GM19035 (cell line): ENCODE results near the gene KNDC1.
"Not testable (repeated sequence)": the region's sequence is repeated elsewhere in the genome, so short reads cannot be mapped to it uniquely, and the experiment has no call there.

Experiments used
- ATAC-seq: cut with Tn5 transposase; IDR thresholded peaks from one replicate; pipeline ENCODE4 v1.9.1; 2021; ENCODE audit not compliant: unreplicated experiment

Gene KNDC1

DNA sequence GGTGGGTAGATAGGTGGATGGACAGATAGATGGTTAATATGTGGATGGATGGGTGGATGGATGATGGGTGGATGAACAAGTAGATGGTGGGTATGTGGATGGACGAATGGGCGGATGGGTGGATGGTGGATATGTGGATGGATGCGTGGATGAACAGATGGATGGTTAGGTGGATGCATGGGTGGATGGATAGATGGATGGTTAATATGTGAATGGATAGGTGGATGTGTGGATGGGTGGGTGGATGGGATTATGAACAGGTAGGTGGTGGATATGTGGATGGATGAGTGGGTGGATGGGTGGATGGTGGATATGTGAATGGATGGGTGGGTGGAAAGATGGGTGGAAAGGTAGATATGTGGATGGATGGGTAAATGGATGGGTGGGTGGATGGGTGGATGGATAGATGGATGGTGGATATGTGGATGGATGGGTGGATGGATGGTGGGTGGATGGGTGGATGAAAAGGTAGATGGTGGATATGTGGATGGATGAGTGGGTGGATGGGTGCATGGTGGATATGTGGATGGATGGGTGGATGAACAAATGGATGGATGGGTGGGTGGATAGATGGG is 14.8 kb downstream of the KNDC1 start:
- ATAC-seq: no peak

DNA sequence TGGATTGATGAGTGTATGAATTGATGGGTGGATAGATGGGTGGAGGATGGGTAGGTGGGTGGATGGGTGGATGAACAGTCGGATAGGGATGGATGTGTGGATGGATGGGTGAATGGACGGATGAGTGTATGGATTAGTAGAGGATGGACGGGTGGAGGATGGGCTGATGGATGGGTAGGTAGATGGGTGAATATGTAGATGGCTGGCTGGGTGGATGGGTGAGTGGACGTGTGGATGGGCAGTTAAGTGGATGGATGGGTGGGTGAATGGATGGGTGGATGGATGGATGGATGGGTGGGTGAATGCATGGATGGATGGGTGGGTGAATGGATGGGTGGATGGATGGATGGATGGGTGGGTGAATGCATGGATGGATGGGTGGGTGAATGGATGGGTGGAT is 15.6 kb downstream of the KNDC1 start:
- not testable (repeated sequence) for ATAC-seq

DNA sequence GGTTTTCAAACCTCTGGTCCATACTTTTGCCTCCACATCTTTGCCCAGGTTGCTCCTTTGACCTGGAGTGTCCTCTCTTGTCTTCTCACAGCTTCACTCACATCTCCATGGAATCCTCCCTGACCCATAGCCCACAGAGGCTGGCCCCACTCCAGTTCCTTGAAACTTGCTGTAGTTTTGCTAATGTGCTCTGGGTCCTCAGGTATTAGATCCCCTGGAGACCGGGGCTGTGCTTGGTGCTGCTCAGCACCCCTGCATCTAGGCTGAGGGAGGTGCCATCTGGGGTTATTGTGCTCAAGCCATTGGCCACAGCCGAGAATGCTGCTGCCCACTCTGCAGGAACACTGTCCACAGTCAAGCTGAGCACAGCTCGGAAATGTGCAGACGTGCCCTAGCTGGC is 16.5 kb downstream of the KNDC1 start:
- ATAC-seq: no peak

DNA sequence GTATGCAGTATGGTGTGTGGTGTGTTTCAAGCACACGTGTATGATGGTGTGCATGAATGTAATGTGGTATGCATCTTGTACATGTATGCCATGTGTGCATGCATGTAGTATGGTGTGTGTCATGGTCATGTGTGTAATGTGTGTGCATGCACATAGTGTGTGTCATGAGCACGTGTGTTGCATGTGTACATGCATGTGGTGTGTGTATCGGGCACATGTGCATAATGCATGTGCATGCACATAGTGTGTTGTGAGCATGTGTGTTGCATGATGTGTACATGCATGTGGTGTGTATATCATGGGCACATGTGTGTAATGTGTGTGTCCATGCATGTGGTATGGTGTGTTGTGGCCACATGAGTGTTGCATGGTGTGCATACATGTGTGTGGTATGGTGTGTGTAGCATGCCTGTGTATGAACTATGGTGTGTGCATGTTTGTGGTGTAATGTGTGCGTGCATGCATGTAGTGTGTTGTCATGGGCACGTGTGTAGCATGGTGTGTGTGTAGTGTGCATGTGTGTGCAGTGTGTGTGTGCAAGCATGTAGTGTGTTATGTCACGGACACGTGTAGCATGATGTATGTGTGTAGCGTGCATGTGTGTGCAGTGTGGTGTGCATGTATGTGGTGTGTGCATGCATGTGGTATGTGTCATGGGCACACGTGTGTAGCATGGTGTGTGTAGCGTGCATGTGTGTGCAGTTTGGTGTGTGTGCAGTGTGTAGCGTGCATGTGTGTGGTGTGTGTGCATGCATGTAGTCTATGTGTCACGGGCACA is 17.6 kb downstream of the KNDC1 start:
- no peak for ATAC-seq

DNA sequence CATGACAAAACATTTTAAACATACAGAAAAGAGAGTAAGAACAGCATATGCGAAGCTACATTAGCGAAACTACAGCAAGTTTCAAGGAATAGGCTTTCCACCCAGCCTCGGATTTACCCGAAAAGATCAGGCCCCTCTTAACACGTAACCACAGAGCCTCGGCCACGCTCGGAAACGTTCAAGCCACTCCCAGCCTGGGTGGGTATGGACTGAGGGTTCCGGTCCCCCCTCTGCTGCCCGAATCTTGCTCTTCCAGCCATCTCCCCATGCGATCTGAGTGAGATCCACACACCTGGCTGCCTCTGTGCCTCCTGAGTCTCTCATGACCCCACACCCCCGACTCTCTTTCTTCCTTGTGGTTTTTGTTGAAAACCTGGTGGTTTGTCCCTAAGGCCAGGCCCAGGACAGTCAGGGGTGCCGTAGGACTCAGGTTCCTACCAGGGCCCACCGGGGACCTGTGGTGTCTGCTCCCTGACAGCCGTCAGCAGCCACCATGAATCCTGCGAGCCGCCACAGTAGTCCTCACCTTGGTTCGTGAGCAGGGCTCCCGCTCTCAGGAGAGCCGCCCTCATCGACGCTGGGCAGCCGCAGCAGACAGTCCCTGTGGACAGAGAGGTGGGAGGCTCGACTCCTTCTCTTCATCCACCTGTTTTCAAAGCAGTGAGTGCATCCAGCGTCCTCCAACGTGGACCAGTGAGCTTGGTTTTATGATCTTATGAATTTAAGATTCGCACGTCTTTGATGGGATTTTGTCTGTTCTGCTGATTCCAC is 18.5 kb downstream of the KNDC1 start:
- no peak for ATAC-seq

DNA sequence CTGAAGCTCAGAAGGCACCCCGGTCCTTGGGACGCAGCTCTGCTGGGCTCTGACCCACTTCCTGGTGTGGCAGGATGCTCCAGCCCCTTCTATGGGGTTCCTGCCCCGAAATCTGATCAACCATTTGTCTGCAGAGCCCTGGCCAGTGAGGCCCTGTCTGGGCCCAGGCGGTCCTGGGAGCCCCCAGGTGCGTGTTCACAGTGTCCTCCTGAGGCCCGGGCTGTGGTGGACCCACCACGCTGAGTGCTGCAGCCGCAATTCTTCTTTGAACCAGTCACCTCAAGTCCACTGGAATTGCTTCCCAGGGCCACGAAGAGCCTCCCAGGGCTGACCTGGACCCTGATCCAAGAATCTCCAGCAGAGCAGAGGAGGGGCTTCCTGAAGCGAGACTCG is 19.1 kb downstream of the KNDC1 start:
- no peak for ATAC-seq

DNA sequence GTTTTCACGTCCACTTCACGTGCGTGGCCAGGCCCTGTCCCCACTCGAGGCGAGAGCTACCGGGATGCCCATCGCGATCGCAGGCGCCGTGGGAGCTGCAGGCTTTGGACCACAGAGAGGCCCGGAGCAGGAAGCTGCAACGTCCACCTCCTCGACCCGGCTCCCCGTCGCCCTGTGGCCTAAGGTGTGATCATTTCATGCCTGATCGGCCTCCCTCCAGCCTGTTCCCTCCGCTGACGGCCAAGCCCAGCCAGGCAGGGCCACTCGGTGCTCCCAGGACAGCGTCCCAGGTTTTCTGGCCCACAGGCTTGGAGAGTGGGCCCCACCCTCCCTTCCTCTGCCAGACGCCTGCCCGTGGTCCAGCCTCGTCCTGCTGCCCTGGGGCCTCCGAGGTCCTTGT is 19.6 kb downstream of the KNDC1 start:
- no peak for ATAC-seq

DNA sequence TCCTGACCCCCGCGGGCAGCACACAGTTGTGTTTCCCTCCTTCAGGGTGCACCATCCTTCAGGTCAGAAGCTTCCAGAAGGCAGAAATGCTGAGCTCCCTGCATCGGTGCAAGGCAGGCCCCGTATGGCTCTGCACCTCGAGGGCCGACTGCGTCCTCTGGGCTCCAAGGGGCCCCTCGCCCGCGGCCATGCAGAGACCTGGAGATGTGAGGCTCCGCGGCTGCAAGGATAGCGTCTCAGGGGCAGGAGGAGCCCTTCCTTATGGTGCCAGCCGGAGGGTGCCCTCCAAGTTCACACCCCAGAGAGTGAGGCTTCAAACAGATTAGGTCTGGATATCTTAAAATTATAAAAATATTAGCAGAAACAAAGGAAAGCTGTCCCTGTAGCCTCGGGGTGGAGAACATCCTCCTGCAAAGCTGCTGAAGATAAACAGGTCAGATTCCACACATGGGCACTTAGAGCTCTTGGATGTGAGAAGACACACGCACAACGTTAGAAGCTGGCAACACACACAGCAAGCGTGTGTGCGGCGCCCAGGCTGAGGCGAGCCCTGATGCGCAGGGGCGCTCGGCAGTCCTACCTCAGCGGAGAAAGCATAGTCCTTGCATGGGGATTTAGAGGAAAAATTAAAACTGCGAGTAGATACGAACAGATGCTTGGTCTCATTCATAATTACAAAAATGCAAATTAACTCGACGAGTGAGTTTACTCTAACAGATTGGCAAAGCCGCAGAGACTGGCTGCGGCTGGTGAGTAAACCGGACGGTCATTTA is 20.4 kb downstream of the KNDC1 start:
- no peak for ATAC-seq

DNA sequence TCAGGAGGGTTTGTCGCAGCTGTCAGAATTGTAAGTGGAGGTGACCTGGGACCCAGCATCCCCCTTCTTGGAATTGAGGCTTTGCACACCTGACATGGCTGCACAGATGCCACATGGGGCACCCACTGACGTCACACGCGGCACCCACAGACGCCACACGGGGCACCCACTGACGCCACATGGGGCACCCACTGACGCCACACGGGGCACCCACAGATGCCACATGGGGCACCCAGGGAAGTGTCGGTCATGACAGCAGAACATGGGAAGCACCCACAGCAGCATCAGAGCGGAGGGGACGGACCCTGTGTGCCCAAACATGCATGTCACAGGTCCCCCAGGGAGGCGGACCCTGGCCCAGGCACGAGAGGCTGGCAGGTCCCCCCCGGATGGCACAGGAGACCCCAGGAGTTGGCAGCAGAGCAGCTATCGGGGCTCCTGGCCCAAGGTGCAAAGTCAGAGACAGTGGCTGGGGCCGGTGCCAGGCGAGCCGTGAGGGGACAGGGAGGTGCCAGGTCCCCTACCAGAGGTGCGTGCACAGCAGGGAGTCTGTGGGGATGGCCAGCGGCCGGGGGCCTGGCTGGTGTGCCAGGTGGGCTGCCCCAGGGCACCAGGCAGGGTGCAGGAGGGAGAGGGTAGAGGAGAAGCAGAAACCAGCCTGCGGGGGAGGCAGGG is 21.1 kb downstream of the KNDC1 start:
- ATAC-seq: no peak

DNA sequence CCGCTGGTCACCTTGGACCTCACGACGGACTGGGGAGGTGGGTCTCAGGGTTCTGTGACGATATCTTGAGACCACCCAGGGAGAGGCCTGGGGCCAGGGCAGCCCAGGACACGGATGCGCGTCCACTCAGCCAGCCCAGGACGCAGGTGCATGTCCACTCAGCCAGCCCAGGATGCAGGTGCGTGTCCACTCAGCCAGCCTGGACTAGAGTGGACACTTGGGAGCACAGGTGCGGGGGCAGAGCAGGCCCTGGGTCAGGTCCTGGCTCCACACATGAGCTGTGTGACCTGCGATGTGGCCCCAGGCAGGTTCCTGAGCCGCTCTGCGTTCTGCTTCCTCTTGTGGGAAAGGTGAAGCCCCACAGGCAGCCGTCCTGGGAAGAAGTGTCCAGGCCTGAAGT is 22.2 kb downstream of the KNDC1 start:
- ATAC-seq: no peak

DNA sequence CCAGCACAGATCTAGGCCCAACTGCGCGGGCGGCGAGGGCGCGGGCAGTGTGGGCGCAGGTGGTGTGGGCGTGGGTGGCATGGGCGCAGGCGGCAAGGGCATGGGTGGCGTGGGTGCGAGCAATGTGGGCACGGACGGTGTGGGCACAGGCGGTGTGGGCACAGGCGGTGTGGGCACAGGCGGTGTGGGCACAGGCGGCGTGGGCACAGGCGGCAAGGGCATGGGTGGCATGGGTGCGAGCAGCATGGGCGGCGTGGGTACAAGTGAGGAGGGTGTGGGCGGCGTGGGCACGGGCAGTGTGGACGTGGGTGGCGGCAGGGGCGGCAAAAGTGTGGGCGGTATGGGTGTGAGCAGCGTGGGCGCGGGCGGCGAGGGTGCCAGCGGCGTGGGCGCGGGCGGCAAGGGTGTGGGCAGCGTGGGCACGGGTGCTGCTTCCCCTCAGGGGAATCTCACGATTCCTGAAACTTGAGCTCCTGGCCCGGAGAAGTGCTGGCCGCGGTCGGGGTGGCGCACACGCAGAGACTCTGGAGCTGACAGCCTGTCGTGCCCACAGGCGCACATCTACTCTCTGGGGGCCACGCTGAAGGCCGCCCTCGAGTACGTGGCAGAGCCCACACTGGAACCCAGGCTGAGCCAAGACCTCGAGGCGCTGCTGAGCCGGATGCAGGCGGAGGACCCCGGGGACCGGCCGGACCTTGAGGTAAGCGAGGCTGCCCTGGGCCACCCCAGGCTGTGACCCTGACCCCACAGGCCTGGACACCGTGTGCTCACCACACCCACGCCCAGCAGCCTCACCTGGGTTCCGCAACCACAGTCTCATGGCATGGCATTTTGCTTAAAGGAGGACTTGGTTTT is 23.0 kb downstream of the KNDC1 start:
- no peak for ATAC-seq

DNA sequence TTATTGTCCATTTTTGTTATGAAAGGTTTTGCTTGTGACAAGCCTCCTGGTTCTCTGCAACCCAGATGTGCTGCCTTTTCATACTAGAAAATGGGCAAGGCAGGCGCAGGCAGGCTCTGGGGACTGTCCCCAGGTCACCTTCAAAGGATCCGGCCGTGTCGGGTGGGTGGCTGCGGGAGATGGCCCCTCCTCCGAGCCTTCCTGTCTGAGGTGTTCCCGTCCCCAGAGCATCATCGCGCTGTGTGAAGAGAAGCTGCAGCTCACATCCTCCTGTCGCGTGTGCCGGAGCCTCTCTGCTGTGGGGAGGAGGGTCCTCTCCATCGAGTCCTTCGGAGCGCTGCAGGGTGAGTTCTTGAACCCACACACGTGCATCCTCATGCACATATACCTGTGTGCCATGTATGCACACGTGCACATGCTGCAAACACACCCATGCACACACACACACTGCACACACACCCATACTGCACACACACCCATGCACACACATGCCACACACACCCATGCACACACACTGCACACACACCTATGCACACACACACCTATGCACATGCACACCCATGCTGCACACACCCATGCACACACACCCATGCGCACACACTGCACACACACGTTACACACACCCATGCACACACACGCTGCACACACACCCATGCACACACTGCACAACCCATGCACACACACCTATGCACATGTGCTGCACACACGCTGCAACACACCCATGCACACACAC is 23.8 kb downstream of the KNDC1 start:
- ATAC-seq: no peak

DNA sequence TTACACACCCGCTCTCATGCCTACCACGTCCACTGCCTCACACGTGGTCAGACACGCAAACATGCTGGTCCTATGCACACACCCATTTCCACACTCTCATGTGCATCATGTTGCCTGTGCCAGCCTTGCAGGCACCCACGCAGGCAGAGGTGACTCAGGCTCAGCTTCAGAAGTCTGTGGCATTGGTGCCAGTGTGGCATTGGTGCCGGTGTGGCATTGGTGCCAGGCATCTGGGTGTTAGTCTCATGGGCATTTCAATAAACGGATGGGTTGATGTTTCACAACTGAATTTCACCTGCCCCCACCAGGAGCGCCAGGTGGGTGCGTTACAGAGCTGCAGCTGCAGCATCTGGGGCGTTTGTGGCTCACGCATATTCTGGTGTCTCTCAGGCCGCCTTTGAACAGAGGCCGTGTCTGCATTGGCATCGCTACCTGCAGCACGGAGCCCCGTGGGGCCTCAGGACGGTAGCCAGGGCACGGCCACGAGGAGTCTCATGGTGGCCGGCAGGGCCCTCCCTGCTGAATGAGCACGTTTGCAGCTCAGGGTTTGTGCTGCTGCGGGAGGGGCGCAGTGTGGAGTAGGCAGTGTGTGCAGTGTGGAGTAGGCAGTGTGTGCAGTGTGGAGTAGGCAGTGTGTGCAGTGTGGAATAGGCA is 24.7 kb downstream of the KNDC1 start:
- ATAC-seq: no peak

DNA sequence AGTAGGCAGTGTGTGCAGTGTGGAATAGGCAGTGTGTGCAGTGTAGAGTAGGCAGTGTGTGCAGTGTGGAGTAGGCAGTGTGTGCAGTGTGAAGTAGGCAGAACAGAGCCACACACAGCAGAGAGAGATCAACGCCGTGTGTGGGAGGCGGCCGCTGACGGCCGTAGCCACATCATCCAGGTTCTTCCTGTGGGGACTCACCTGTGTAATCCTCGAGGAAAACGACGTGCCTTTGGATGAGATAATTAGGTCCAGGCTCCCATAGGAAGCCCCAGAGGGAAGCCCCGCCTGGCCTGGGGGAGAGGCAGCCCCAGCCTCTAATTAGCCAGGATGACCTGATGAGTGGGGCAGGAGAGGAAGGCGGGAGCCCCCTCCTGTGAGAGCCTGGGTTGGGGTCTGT is 25.4 kb downstream of the KNDC1 start:
- no peak for ATAC-seq

DNA sequence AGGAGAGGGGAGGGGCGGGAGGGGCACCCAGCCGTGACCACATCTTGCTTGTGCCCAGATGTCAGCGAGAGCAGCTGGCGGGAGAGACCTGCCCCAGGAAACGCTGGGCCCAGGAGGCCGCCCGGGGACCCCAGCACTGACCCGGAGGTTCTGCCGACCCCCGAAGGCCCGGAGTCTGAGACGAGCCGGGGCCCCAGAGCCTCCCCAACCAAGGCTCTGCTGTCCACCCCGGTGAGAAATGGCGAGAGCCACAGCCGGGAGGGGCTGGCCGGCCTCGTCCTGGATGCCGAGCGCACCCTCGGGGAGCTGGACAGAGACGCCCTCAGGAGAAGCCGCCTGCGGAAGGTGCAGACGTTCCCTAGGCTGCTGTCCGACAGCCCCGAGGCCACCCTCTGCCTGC is 25.9 kb downstream of the KNDC1 start:
- ATAC-seq: no peak

DNA sequence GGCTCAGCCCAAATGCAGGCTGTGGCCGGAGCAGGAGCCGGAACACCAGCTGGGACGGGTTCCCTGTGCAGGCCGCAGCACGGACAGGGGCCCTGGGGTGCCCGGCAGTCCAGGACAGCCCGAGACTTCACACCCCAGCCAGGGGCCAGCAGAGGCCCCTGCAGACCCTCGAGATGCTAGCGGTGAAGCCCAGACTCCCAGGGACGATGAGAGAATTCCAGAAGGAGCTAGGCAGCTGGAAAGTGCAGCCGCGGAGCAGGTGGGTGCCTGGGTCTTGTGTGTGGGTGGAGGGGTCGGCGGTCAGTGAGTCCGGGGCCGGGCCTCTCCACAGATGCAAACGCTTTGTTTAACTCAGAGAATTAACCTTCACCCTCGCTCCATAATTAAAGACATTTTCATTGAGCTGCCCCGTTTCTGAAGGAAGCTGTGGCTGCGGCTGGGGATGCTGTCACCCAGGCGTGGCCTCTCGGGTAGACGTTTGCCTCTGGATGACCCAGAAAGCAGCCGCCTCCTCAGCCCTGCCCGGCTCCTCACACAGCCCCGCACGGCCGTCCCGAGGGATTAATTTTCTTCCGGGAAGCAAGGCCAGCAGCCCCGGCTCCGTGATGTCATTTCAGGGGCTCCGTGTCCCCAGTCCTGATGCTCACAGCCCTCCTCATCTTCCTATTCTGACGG is 26.5 kb downstream of the KNDC1 start:
- no peak for ATAC-seq

DNA sequence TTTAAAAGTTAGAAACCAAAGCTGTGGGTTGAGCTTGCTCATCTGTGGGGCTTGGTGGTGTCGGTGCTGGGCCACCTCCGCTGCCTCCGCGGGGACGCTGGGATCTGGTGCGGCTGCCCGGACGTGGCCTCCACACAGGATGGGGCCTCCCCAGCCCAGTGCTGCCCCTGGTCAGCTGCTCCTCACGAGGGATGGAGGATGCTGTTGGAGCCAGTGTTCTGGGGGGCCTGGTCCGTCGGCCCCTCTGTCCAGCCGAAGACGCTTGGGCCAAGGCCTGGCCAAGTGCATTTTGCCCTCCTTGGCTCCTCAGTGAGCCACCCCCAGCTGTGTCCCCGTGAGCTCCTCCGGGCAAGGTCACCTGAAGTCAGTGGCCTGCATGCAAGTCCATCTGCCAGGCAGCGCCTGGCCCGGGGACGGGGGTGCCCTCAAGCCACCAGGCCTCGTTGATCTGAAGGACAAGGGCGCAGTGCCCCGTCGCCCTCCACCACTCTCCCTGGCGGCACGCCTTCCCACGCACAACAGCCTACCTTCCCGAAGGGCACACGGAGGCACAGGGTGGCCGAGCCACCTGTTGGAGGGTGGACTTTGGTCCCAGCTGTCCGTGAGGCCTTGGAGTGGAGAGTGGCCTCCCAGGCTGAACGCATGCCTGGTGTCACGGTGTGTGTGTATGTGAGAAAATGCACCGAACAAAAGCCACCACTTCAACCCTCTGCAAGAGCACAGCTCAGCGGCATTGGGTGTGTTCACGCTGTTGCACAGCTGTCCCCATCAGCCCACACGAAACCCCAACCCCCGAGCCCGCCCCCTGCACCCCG is 27.3 kb downstream of the KNDC1 start:
- no peak for ATAC-seq
